Measurements from ENCODE around the gene ADCY5.

The ADCY5 gene

DNA sequence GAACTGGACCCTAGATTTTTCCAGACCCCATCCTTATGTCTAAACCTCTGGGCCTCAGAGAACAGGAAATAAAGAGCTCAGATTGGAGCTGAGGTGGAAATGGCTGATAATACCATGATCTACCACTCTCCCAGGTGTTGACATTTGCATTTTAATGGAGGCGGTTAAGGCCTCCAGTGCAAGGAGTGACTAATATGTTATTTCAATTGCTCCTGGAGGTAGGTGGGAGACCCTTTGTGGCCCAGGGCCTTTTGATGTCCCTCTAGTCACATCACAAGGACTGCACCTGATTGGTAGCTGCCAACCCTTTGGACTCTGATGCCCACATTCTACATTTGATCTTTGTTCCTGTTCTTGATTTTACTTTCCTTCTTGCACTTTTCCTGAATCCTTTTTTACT, 9.0 kb upstream of the ADCY5 start:
- DNase-seq = no peak

DNA sequence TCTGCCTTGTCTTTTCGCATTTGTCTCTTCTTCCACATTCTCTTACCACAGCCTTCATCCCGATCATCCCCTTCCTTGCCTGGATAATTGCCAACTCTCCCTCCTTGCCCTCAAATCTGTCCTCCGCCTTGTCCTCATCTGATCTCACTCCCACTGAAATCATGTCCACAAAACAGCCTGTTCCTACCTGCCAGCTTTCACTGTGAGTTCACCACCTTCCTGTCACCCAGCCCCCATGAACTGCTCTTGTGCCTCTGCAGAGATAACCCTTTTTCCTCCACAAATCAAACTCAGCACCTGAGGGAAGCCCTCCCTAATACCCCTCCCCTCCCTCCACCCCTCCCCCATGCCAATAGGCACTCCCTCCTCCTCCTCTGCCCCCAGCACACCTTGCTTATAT, 4.8 kb upstream of the ADCY5 start:
- DNase-seq = no peak

DNA sequence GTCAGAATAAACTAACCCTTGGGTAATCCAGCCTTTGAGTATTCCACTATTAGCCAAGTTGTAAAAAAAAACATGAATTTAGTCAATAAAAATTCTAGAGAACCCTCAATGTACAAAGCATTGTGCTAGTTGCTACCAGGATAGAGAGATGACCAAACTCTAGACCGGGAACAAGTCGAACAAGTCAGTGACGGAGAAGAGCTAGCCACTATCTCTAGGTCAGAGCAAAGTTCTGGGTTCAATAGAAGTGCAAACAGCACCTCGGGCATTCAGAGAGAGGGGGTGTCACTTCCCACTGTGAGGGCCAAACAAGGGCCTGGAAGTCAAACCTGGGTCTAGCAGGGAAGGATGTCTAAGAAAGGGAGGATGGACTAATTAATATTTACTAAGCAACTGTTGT, 2.3 kb upstream of the ADCY5 start:
- DNase-seq = no peak

DNA sequence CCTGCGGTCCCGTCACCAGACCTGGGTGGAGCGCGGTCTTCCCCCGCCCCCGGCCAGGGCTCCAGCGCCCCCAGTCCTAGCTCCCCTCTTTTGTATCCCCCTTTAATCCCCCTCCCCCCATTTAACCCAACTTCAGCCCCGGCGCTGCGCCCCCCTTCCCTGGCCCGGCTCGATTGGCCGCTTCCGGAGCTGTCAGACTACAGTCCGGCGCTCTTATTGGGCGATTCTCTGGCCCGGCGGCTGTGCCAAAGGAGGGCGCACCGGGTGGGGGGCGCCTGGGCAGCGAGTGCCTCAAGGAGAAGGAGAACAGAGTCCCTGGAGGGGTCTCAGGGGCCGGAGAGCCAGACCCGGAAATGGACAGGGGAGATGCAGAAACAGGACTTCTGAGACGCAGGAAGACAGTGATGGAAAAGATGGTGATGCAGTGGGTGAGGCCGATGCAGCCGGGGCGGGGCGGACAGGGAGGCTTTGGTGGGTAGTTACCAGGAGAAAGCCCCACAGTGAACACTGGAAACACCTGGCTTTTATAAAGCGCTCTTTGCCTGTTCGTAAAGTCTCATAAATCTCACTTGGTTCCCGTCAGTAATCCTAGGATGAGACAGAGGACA, 1.2 kb upstream of the ADCY5 start:
- DNase-seq = no peak

DNA sequence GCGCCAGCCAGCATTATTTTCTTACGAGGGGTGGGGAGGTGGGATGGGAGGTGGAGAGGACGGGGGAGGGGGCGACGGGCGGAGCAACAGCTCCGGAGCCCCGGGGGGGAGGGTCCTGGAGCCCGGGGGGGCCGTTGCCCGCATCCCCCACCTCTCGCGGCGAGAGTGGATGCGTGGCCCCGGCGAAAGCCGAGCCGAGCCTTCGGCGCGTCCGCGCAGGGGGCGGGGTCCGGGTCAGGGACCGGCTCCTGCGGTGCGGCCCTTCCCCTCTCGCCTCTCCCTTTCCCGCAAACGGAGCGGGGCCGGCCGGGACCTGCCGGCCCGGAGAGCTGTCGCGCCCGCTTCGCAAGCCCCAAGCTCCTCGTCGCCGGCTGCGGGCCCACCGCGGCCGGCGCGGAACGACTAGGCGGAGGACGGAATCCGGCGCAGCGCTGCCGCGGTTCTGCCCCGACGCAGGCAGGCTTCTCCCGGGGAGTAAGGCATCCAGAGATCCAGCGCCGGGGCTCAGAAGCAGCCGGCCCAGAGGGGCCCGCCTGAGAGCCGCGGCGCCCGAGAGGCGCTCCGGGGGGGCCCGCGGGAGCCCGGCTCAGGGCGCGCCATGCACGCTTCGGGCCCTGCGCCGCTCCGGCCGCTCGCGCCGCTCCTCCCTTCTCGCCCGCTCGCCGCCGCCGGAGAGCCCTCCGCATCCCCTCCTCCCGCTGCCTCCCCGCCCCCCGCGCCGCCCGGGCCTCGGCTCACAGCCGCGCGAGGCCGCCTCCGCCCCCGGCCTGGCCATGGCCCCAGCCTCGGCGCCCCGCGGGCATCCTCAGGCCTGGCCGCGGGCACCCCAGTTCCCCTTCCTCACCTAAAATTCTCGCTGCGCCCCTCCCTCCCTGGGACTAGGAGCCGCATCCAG, 459 bp upstream of the ADCY5 start:
- DNase-seq = no peak

DNA sequence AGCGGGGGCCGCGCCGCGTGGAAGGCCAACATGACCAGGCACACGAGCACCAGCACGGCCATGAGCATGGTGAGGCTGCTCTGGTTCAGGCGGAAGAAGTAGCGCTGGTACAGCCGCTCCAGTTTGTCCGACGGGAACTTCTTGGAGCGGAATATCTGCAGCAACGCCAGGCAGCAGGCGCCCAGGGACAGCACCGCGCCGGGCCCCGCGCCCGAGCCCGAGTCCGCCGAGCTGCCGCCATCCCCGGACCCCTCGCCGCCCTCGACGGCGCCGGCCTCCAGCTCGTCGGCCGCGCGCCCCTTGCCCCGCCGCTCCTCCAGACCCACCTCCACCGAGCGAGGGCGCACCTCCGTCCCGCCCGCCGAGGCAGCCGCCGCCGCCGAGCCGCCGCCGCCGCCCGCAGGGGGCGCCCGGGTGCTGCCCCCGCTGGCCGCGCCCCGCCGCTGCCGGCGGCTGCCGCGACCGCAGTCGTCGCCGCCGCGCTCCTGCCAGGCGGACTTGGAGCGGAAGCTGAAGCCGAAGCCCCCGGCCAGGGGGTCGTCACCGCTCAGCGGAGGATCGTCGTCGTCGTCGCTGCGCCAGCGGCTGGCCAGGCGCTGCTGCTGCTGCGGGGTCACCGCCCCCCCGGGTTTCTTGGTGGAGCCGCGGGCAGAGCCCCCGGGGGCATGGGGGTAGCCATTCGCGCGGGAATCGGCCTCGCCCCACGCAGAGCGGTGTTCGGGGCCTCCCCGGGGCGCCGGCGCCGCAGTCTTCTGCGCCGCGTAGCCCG, 957 bp downstream of the ADCY5 start:
- DNase-seq = no peak

DNA sequence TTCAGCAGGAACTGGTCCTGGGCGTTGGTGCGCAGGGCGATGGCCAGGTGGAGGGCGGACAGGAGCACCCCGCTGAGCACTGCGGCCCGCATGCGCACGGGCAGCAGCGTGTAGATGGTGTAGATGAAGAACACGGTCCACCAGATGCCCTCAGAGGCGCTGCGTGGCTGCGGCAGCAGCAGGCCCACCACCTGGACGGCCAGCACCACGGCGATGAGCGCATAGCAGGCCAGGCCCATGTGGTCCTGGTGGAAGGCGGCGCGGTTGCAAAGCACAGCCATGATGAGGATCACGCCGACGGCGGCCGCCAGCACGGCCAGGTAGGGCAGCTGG, 1.5 kb downstream of the ADCY5 start:
- DNase-seq = no peak

DNA sequence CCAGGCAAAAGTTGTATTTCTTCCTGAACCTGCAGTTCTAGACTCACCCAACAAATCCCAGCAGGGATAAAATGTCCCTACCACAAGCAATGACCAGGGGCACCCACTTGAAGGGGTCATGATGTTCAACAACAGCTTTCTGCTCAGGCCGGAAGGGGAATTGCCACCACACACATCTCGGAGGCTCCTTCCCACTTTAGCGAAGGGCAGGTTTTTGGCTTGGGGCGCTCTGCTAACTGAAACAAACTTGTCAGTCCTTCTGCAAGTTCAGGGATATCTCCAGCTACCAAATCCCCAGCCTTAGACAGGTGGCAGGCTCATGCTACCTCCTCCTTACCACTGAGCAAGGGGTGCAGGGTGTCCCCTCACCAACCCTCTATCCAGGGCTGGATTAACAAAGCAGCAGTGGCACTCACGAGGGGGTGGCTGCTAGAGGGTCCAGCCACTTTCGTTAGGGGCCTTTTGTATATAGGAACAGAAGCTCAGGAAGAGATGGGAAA, 2.2 kb downstream of the ADCY5 start:
- DNase-seq = no peak

DNA sequence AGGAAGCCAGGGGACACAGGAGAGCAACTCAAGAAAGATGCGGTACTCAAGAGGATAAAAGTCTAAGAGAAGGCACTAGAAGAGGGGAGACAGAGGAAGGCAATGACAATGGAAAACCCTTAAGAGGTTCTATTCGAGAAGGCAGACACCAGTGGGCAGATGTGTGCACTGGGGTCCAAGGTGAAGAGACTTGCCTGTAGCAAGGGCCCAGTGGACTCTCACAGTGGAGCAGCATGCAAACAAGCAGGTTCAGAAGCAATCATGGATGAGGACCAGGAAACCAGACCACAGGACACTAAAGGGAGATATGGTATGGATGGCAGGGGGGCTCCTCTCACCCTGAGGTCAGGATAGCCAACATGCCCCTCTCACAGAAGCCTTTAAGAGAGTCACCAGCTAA, 2.7 kb downstream of the ADCY5 start:
- no peak for DNase-seq

DNA sequence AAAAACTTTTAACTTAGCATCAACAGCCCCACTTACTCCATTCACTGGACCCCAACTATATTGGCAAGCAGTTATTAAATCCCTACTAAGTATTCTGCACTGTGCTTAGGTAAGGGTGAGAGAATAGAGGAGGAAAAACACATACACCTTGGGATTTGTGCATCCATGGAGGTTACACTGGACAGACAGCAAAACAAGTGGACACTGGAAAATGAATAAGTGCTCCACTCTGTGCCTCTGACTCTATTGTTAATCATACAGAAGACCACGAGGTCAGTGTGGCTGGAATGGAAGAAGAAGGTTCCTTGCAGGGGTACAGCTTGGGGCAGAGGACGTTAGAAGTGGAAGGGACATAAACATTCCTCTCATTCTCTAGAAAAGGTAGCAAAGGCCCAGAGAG, 3.2 kb downstream of the ADCY5 start:
- no peak for DNase-seq

DNA sequence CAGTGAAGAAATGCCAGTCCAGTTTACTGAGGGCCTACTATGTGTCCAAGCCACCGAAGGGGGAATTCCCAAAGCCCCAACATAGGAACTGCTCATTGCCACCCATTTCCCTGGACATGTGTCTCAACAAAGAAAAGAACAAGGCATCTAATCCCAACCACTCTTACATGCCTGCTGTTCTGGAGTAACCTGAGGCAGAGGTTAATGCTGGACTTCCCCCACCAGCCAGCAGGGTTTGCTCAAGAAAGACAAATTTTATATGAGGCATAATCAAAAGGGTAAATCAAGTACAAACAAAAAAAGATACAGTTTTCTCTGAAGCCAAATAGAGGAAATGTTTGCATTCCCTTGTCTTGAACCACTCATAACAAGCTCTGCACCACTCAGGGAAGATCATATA, 4.1 kb downstream of the ADCY5 start:
- DNase-seq = no peak

DNA sequence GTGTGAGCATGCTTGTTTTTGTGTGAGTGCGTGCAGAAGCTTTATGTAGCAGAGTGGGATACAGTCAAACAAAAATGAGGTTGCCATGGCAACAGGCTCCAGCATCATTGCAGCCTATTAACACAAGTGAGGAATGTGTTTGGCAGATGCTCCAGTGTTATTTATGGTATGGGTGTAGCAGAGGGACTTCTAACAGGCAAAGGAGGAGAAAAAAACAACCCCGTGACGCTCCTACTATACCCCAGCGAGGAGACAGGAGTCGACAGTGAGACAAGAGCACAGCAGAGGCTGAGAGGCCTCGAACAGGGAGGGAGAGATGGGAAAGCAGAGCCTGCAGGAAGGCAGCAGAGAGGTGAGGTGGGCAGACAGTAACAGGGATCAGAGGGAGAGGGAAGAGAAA, 4.9 kb downstream of the ADCY5 start:
- DNase-seq = no peak

DNA sequence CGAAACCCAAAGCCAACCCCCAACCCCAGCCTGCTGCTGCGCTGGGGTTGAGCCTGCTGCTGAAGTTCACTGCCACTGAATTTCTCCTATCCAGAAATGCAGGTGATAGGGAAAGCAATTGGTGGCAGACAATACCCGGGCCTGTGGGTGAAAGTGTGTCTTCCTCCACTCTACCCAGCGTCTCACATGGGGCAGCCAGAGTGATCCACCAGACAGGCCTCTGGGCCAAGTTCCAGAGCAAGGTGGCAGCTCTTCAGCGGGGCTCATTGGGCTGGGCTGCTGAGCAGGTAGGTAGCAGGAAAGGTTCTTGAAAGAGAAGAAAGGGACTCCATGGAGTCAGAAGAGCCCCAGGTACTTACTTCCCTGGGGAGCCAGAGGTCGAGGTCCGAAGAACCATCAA, 6.0 kb downstream of the ADCY5 start:
- no peak for DNase-seq

DNA sequence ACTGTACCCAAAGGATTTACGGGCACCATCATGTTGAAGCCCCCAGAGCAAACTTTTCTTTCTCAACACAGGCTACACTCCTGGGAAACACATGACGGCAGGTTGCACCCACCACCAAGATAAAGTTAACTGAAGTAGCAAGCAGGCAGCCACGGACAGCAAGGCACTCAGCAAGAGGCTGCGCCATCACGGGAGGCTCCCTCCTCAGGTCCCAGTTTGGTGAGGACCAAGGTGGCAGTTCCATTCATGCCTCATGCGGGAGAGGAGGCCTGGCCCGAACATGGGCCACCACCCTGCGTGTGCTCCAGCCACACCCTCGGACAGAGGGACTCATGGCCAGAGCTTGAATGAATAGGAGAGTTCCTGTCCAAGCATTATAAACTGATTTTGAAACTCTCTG, 6.8 kb downstream of the ADCY5 start:
- no peak for DNase-seq

DNA sequence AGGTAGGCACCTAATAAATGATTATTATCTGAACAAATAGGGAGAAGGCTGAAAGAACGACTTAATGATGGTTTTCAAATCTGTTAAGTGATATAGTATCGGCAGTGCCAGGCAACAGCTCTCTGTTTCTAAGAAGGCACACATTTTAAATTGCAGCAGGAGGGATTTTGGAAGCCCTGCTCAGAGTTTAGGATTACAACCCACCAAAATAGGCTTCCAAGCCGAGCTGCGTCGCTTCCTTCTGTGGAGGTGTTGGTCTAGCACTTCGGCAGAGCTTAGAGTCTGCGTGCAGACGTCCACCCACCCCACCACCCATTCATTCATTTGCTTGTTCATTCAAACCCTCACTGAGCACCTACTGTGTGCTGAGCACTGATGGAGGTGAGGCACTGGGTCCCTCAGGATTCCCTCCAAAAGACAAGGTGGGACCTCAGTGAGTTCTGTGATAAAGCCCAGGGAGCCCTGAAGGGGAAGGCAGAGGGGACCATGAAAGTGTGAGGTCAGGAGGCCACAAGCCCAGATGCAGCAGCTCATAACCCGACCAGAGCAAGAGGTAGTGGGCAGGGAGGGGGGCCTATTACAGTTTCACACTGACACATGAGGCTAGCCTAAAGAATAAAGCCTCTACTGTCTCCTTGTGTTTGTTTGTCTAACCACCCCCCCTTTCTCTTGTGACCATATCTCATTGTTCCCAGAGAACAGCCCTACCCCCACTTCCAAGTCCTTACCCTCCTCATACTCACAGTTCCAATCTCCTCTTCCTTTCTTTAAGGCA, 8.9 kb downstream of the ADCY5 start:
- DNase-seq = no peak

DNA sequence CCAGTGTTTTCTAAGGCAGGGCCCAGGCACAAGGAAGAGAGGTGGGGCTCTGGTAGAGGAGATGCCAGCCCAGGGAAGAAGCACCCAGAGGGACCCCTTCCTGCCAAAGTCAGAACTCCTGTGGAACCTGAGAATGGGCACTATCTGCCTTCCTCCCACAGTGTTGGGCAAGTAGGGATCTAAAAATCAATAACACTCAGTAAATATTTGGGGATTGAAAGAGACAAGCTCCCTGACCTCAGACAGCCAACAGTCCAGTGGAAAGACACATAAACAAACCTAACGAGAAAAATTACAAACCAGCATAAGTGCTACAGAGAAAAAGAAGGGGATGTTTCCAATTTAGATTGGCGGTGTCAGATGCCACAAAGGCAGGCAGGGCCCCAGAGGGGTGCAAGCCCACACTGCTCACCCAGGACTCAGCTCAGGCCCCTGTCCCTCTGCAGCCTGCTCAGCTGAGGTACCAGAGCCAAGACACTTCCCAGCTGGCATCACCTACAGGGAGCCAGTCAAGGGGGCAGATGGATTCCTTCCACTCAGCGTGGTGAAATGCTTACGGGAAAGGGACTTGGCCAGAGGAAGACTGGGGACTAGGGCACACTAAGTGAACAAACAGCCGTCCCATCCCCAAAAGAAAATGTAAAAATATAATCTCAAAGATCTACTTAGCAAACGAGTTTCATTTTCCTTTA, 15.9 kb downstream of the ADCY5 start:
- DNase-seq = no peak

DNA sequence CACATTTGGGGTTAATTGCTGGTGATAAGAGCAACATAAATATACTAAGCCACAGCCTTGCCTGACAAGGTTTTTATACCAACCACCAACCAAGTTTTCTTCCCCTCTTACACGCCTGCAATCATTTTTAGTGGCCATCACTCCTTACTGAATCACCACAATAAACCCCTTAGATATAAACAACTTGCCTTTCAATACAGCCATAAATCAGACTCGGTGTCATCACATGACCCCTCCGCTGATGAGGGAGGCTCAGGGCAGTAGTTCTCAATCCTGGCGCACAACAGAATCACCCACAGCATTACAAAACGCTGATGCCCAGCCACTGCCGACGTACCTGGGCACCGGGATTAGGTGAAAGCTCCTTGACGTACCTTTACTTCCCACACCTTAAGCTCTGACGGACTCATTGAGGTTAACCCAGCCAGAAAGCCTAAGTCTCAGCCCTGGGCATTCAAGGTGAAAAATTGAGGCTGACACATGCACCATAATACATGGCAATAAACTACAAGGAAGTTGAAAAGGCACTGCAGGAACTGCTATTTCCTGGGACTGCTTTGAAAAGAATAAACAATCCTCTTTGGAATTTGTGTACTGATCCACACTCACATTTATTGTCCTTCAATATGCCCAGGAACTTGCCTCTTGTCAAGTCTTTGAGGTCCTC, 17.1 kb downstream of the ADCY5 start:
- no peak for DNase-seq

DNA sequence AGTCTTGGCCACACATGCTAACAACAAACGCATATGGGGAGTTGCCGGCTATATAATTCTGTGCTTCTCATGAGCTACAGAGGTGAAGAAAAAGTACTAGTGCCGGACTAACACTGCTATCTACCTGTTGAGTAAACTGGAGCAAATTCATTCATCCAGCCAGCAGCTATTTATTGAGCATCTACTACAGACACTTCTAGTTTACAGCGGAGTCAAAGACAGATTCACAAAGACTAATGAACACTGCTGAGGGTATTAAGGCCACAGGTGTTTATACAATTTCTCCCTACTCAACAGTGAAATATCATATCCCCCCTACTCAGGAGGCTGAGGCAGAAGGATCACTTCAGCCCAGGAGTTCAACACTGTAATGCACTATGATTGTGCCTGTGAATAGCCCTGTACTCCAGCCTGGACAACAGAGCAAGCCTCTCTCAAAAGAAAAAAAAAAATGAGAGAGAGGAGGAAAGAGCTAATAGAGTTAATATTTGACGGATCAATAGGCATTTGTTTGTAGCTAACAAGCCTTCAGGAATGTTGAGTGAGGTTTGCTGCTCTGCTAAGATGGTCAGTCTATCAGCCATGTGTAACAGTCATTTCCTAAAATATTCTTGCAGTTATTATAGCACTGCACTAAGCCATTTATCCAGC, 17.8 kb downstream of the ADCY5 start:
- DNase-seq = no peak

DNA sequence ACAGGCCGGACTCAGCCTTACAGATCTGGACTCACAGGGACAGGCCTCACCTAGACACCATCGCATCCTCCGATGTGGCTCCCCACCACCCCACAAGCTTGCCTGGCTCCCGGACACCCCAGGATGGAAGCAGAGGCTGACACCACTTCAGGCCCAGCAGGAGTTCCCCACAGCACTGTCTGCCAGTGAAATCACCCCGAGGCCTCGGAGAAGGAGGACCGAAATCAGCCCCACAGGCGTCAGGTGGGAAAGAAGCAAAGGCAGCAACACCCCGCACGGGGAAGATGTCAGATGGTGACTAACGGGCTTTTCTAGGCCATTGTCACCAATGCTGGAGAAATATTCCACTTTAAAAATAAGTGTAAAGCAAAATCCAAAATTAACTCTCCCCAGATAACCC, 18.6 kb downstream of the ADCY5 start:
- no peak for DNase-seq

DNA sequence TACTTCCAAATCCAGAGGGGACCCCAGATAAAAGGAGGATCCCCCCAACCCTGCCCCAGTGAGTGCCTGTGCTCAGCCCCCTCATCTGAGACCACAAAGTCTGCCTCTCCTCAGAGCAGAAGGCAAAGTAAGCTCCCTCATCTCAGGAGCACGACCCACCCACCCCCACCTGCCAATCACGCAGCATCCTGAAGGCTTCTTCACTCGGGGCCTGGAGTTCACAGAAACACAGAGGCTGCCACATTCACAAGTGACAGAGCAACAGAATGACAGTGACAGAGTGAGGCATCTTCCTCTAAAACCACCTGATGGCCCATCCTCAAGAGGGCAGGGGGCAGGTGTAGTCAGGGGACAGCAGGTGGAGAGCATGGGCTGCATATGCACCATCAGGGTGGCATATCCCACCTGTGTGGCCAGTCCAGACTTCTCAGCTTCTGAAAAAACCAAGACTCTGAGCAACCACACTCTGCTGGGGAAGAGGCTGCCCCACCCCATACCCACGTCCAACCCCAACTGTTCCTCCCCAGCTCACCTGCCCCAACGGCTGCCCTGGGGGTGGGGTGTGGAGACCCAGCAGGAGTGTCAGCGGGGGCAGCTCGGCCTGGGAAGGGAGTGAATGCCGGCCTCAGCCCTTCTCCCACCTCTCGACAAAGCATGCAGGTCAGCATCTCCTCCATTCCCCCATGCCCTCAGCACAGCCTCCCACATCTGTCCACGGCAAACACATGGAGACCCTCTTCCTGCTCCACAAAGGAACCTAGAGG, 19.3 kb downstream of the ADCY5 start:
- no peak for DNase-seq

Measured in AML-193 (cell line).